GM19043 (cell line): ENCODE results near the gene ASCL2.
"Not testable (repeated sequence)": the region's sequence is repeated elsewhere in the genome, so short reads cannot be mapped to it uniquely, and the experiment has no call there.

ENCODE experiments used
- ATAC-seq: cut with Tn5 transposase; IDR thresholded peaks from one replicate; pipeline ENCODE4 v1.9.1; 2021; ENCODE audit warnings: low read depth; ENCODE audit not compliant: unreplicated experiment

The ASCL2 gene

GRCh38 chr11:2298795-2299761, 28.7 kb upstream of the ASCL2 start:
- no peak for ATAC-seq

GRCh38 chr11:2298131-2298794, 27.9 kb upstream of the ASCL2 start:
- no peak for ATAC-seq

- no peak for ATAC-seq
These were observed 27.2 kb upstream of the ASCL2 start for GRCh38 chr11:2297623-2298030.

- no peak for ATAC-seq
These were observed 26.7 kb upstream of the ASCL2 start for GRCh38 chr11:2296913-2297622.

- ATAC-seq, result no peak
These were observed 25.9 kb upstream of the ASCL2 start for GRCh38 chr11:2295971-2296912.

GRCh38 chr11:2294926-2295290, 24.5 kb upstream of the ASCL2 start:
- no peak for ATAC-seq

- ATAC-seq, result no peak
These were observed 23.9 kb upstream of the ASCL2 start for GRCh38 chr11:2293984-2294925.

- no peak for ATAC-seq
These were observed 23.2 kb upstream of the ASCL2 start for GRCh38 chr11:2293531-2293971.

GRCh38 chr11:2290351-2290841, 20.0 kb upstream of the ASCL2 start:
- ATAC-seq, result no peak

GRCh38 chr11:2289859-2290258, 19.5 kb upstream of the ASCL2 start:
- ATAC-seq, result no peak

- ATAC-seq, result no peak
These were observed 19.0 kb upstream of the ASCL2 start for GRCh38 chr11:2289350-2289749.

GRCh38 chr11:2287091-2287490, 16.7 kb upstream of the ASCL2 start:
- ATAC-seq, result no peak

- ATAC-seq, result not testable (repeated sequence)
These were observed 16.0 kb upstream of the ASCL2 start for GRCh38 chr11:2286350-2286749.

GRCh38 chr11:2280208-2280607, 9.8 kb upstream of the ASCL2 start:
- ATAC-seq, result no peak

GRCh38 chr11:2277933-2278523, 7.6 kb upstream of the ASCL2 start:
- ATAC-seq, result no peak

GRCh38 chr11:2277008-2277346, 6.6 kb upstream of the ASCL2 start:
- no peak for ATAC-seq

- ATAC-seq, result no peak
These were observed 6.1 kb upstream of the ASCL2 start for GRCh38 chr11:2276280-2277007.
